AG04450 (cell line): ENCODE data around the gene B3GALT5. TPM values are rescaled to one million over a fixed set of nuclear protein-coding genes. Genes with fewer than 3 reads are reported as not detected.

Source experiments
- CTCF ChIA-PET: fragments of 300-600, 350-600 bp; formaldehyde crosslinking; extraction: SDS; loops from one replicate; lab custom pipeline; 2022; ENCODE audit warnings: antibody characterized with exemption, inconsistent platforms; lab: Charles Lee
- POLR2A ChIA-PET: fragments of 350-600 bp; formaldehyde crosslinking; extraction: SDS; loops from one replicate; lab custom pipeline; 2021; ENCODE audit warnings: antibody characterized with exemption, inconsistent platforms; lab: Yijun Ruan, JAX
- DNase-seq: peaks from one replicate; pipeline ENCODE4 v3.0.0-alpha.2; 2011; ENCODE audit warnings: low read depth, low spot score
- H3K27ac ChIP-seq: one replicate; pipeline ENCODE4 v1.5.1; 2012; ENCODE audit warnings: low read depth, low read length, control low read depth
- H3K27me3 ChIP-seq: one replicate; pipeline ENCODE4 v1.6.0; 2012; ENCODE audit warnings: low read length; ENCODE audit not compliant: control insufficient read depth, insufficient read depth
- H3K4me3 ChIP-seq: 2 replicates; pipeline ENCODE4 v1.5.1; 2011; ENCODE audit warnings: mild to moderate bottlenecking, low read depth, low read length, control low read depth
- H3K9me3 ChIP-seq: 2 replicates; pipeline ENCODE4 v1.5.1; 2012; ENCODE audit warnings: low read length; ENCODE audit not compliant: control insufficient read depth, insufficient read depth
- CTCF ChIP-seq: IDR thresholded peaks from 2 replicates; pipeline ENCODE4 v1.5.1; 2011; ENCODE audit warnings: low read depth, low read length, control low read depth, inconsistent platforms
- polyA plus RNA-seq: library from polyadenylated mRNA; depleted of rRNA; stranded (reverse); fragments of >200 nt; gene quantifications from 2 replicates; pipeline ENCODE4 v1.2.3, GENCODE V29; 2011

The B3GALT5 gene
- polyA plus RNA-seq, 1 experiment = 0.05 TPM

GRCh38 chr21:39638281-39638680 lies 25.5 kb downstream of the B3GALT5 start:
- H3K27me3 ChIP-seq = no peaks in the 10 kb centered on the region

GRCh38 chr21:39640754-39641153 lies 28.0 kb downstream of the B3GALT5 start:
- no peak overlapping the region for H3K27ac ChIP-seq
- no peaks in the 10 kb centered on the region for H3K9me3 ChIP-seq
- ChIA-PET POLR2A (no interaction called here), CTCF (no interaction called here)
- no peak for DNase-seq
- no peak for TF ChIP-seq CTCF
- H3K27me3 ChIP-seq = peaks cover 5% of the 10 kb centered on the region
- H3K4me3 ChIP-seq = no peak overlapping the region

More at GRCh38 chr21:39638281-39638680, 25.5 kb downstream of the B3GALT5 start:
- no peak for DNase-seq
- ChIA-PET CTCF (no interaction called here), POLR2A (no interaction called here)
- no peak overlapping the region for H3K4me3 ChIP-seq
- TF ChIP-seq CTCF = no peak
- H3K9me3 ChIP-seq = no peaks in the 10 kb centered on the region
- H3K27ac ChIP-seq = no peak overlapping the region

- Histone ChIP-seq H3K4me3 (no peak overlapping the region), H3K27ac (no peak overlapping the region), H3K27me3 (peaks cover 5% of the 10 kb centered on the region), H3K9me3 (no peaks in the 10 kb centered on the region)
- CTCF ChIA-PET = no interaction called here
- DNase-seq = no peak
- no peak for TF ChIP-seq CTCF
- POLR2A ChIA-PET = interaction anchor here (0.8 to 1.3 kb wide), 2 partner anchors 18 to 22 kb away, joined by 3 to 8 read pairs; no protein-coding TSS in a partner anchor
Observed at GRCh38 chr21:39641827-39642450, 29.2 kb downstream of the B3GALT5 start.

DNA sequence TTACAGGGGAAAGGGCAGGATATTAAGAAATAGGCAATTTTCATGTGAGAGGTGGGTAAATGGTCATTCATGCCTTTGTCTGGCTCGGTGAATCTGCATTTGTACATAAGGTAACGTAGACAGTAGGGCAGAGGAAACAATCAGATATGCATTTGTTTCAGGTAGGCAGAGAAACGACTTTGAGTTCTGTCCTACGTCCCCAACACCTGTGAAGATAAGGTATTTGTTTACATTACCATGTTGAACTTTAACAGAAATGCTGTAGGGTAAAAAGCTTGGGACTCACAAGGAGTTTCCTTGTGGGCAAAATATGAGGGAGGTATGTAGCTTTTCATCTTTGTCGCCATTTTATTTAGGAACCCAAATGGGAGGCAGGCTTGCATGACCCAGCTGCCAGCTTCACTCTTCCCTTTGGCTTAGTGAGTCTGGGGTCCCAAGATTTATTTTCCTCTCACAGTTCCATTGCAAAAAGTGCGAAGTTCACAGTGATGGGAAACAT lies 31.4 kb downstream of the B3GALT5 start:
- Histone ChIP-seq H3K27me3 (peaks cover 5% of the 10 kb centered on the region), H3K9me3 (no peaks in the 10 kb centered on the region), H3K4me3 (no peak overlapping the region), H3K27ac (no peak overlapping the region)
- TF ChIP-seq CTCF = no peak
- no peak for DNase-seq
- ChIA-PET POLR2A (no interaction called here), CTCF (no interaction called here)

GRCh38 chr21:39645331-39645730 lies 32.6 kb downstream of the B3GALT5 start:
- DNase-seq = no peak
- Histone ChIP-seq H3K27ac (no peak overlapping the region), H3K4me3 (no peak overlapping the region), H3K9me3 (no peaks in the 10 kb centered on the region), H3K27me3 (peaks cover 5% of the 10 kb centered on the region)
- TF ChIP-seq CTCF = no peak
- ChIA-PET POLR2A (no interaction called here), CTCF (no interaction called here)
